Thyroid gland (tissue), 4 donors: ENCODE results near the gene ADARB1.

ENCODE experiments used
- CTCF ChIP-seq, 6 experiments: fragments of 200-600 bp in 3 of 6; fragments of 450-650 bp in 3 of 6; sonication (generic) in 3 of 6; IDR thresholded peaks; one replicate each; pipeline ENCODE4 v1.5.1; 2016 to 2019; ENCODE audit warnings: antibody characterized with exemption in 6 of 6, mild to moderate bottlenecking in 2 of 6, inconsistent platforms in 1 of 6, moderate library complexity in 1 of 6
- POLR2A ChIP-seq, 2 donors: fragments of 450-650 bp; IDR thresholded peaks; one replicate each; pipeline ENCODE4 v1.6.1; 2017; ENCODE audit warnings: antibody characterized with exemption in 2 of 2, mild to moderate bottlenecking in 2 of 2, moderate library complexity in 1 of 2

- TF ChIP-seq CTCF (IDR thresholded peaks at IDR 0.05) (no peak), POLR2A (IDR thresholded peaks at IDR 0.05) (no peak)
These were observed 23.4 kb upstream of the ADARB1 start for GRCh38 chr21:45050797-45051489.
